Neutrophil (primary cell): ENCODE data around the gene BCL2L11.

Source experiments
- H3K27ac ChIP-seq: fragments of 200-600 bp; sonication (generic); 2 replicates; pipeline ENCODE4 v1.5.1; 2016; ENCODE audit warnings: mild to moderate bottlenecking, moderate library complexity
- H3K27me3 ChIP-seq: fragments of 200-600 bp; sonication (generic); 2 replicates; pipeline ENCODE4 v1.6.0; 2016; ENCODE audit warnings: mild to moderate bottlenecking
- H3K36me3 ChIP-seq: fragments of 200-600 bp; sonication (generic); 2 replicates; pipeline ENCODE4 v1.5.1; 2017
- H3K4me1 ChIP-seq, 2 experiments: fragments of 200-600 bp in 1 of 2; sonication (generic) in 1 of 2; 1 replicate in 1 of 2; 2 replicates in 1 of 2; pipeline versions ENCODE4 v1.5.1 to v1.6.1; 2013 to 2016; ENCODE audit warnings: low read depth in 1 of 2, low read length in 1 of 2, mild to moderate bottlenecking in 1 of 2, moderate library complexity in 1 of 2; ENCODE audit not compliant: control insufficient read depth in 1 of 2, insufficient read depth in 1 of 2
- H3K4me3 ChIP-seq, 2 experiments: fragments of 200-600 bp in 1 of 2; sonication (generic) in 1 of 2; 1 replicate in 1 of 2; 2 replicates in 1 of 2; pipeline ENCODE4 v1.5.1; 2013 to 2016; ENCODE audit warnings: low read depth in 1 of 2, low read length in 1 of 2, mild to moderate bottlenecking in 1 of 2, moderate library complexity in 1 of 2
- H3K9me3 ChIP-seq: fragments of 200-600 bp; sonication (generic); 2 replicates; pipeline ENCODE4 v1.5.1; 2016
- CTCF ChIP-seq: fragments of 200-600 bp; sonication (generic); IDR thresholded peaks from 2 replicates; pipeline ENCODE4 v1.5.1; 2016; ENCODE audit warnings: antibody characterized with exemption

Gene BCL2L11

GRCh38 chr2:111122631-111123421, 2.1 kb downstream of the BCL2L11 start:
- H3K27ac ChIP-seq: peak overlapping the region; percentile 91
- no peak for TF ChIP-seq CTCF
- H3K36me3 ChIP-seq: peaks cover 16% of the 10 kb centered on the region
- peak overlapping the region; percentile 69 to 97 for H3K4me3 ChIP-seq
- peaks cover 49% of the 10 kb centered on the region in 2 experiments for H3K4me1 ChIP-seq
- no peaks in the 10 kb centered on the region for H3K9me3 ChIP-seq
- H3K27me3 ChIP-seq: peaks cover 46% of the 10 kb centered on the region

- H3K27ac ChIP-seq: no peak overlapping the region
- H3K36me3 ChIP-seq: peaks cover 16% of the 10 kb centered on the region
- TF ChIP-seq CTCF: no peak
- peak overlapping the region in 1 of 2 experiments; percentile 97 for H3K4me3 ChIP-seq
- H3K9me3 ChIP-seq: no peaks in the 10 kb centered on the region
- peaks cover 37% of the 10 kb centered on the region for H3K27me3 ChIP-seq
- peaks cover 45 to 49% of the 10 kb centered on the region in 2 experiments for H3K4me1 ChIP-seq
Observed at GRCh38 chr2:111123751-111124150, 3.0 kb downstream of the BCL2L11 start.

GRCh38 chr2:111126581-111126980, 5.9 kb downstream of the BCL2L11 start:
- Histone ChIP-seq H3K4me1 (peaks cover 22 to 29% of the 10 kb centered on the region in 2 experiments), H3K9me3 (no peaks in the 10 kb centered on the region), H3K27me3 (peaks cover 18% of the 10 kb centered on the region), H3K36me3 (peaks cover 16% of the 10 kb centered on the region), H3K27ac (no peak overlapping the region), H3K4me3 (no peak overlapping the region)
- no peak for TF ChIP-seq CTCF

- Histone ChIP-seq H3K4me1 (peaks cover 17 to 24% of the 10 kb centered on the region in 2 experiments), H3K27me3 (peaks cover 18% of the 10 kb centered on the region), H3K36me3 (peaks cover 16% of the 10 kb centered on the region), H3K4me3 (no peak overlapping the region), H3K9me3 (no peaks in the 10 kb centered on the region), H3K27ac (no peak overlapping the region)
- TF ChIP-seq CTCF: no peak
Observed at GRCh38 chr2:111127351-111127750, 6.6 kb downstream of the BCL2L11 start.

GRCh38 chr2:111128096-111128495, 7.4 kb downstream of the BCL2L11 start:
- peaks cover 14 to 20% of the 10 kb centered on the region in 2 experiments for H3K4me1 ChIP-seq
- TF ChIP-seq CTCF: no peak
- H3K27me3 ChIP-seq: peaks cover 15% of the 10 kb centered on the region
- H3K9me3 ChIP-seq: no peaks in the 10 kb centered on the region
- H3K36me3 ChIP-seq: peaks cover 16% of the 10 kb centered on the region
- no peak overlapping the region for H3K4me3 ChIP-seq
- no peak overlapping the region for H3K27ac ChIP-seq
